ENCODE data around the gene DHRS7C. TPM values are rescaled to one million over a fixed set of nuclear protein-coding genes. Genes with fewer than 3 reads are reported as not detected.

Gene DHRS7C
- total and polyA plus RNA-seq, 2 of the 13 experiments (the other 11 are each of a cell fraction or from before 2014, with no cell fraction given): not detected

GRCh38 chr17:9784544-9784943, 6.8 kb downstream of the DHRS7C start:
- no TSS peak for BruUV-seq (replicated peaks)
- Histone ChIP-seq H3K4me3 (replicated peaks in 1 of 3; ENCODE audit: insufficient read depth in 1 of 3, low read depth in 2 of 3, low read length in 3 of 3) (no peak overlapping the region), H3K79me2 (ENCODE audit: insufficient read depth, low read length) (no peaks in the 10 kb centered on the region), H3K27ac (ENCODE audit: extremely low read length, insufficient read depth, low read length) (no peak overlapping the region), H4K20me1 (ENCODE audit: insufficient read depth, low read length) (no peaks in the 10 kb centered on the region), H3K27me3 (ENCODE audit: control insufficient read depth in 1 of 2, insufficient read depth in 2 of 2, low read length in 2 of 2) (peaks cover 2 to 48% of the 10 kb centered on the region in 2 experiments; a peak in 4 of 5 replicates), H3K9me3 (ENCODE audit: low read length) (no peaks in the 10 kb centered on the region), H2AFZ (ENCODE audit: low read length) (no peak overlapping the region), H3K36me3 (replicated peaks in 1 of 2; ENCODE audit: control insufficient read depth in 1 of 2, insufficient read depth in 2 of 2, low read length in 2 of 2) (no peaks in the 10 kb centered on the region), H3K4me1 (ENCODE audit: insufficient read depth, low read length) (no peaks in the 10 kb centered on the region), H3K4me2 (ENCODE audit: low read depth, low read length) (no peak overlapping the region), H3K9ac (ENCODE audit: insufficient read depth, low read depth, low read length) (no peak overlapping the region)
- in situ Hi-C loops (cut with HindIII; ENCODE audit: extremely low pct_ligation_motif_present, low pct_unique_long_range_greater_than_20kb): no loop called here
- ChIA-PET CTCF (ENCODE audit: low intra/inter-chr PET ratio, low total read pairs) (no interaction called here), POLR2A (no interaction called here)
- no peak for ATAC-seq
- intact Hi-C loops (cut with micrococcal nuclease; ENCODE audit: unreplicated experiment): no loop called here
- 89% methylated on average over 2 of the region's 2 CpGs for WGBS (ENCODE audit: low lambda C conversion rate)
- FAIRE-seq: no peak
- DNase-seq (ENCODE audit: low spot score): no peak
- TF ChIP-seq, protein P1, sequence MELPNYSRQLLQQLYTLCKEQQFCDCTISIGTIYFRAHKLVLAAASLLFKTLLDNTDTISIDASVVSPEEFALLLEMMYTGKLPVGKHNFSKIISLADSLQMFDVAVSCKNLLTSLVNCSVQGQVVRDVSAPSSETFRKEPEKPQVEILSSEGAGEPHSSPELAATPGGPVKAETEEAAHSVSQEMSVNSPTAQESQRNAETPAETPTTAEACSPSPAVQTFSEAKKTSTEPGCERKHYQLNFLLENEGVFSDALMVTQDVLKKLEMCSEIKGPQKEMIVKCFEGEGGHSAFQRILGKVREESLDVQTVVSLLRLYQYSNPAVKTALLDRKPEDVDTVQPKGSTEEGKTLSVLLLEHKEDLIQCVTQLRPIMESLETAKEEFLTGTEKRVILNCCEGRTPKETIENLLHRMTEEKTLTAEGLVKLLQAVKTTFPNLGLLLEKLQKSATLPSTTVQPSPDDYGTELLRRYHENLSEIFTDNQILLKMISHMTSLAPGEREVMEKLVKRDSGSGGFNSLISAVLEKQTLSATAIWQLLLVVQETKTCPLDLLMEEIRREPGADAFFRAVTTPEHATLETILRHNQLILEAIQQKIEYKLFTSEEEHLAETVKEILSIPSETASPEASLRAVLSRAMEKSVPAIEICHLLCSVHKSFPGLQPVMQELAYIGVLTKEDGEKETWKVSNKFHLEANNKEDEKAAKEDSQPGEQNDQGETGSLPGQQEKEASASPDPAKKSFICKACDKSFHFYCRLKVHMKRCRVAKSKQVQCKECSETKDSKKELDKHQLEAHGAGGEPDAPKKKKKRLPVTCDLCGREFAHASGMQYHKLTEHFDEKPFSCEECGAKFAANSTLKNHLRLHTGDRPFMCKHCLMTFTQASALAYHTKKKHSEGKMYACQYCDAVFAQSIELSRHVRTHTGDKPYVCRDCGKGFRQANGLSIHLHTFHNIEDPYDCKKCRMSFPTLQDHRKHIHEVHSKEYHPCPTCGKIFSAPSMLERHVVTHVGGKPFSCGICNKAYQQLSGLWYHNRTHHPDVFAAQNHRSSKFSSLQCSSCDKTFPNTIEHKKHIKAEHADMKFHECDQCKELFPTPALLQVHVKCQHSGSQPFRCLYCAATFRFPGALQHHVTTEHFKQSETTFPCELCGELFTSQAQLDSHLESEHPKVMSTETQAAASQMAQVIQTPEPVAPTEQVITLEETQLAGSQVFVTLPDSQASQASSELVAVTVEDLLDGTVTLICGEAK (IDR thresholded peaks at IDR 0.05): no peak
- TF ChIP-seq, protein P1 (CRISPR knock-in tag; IDR thresholded peaks at IDR 0.05): no peak
- no peak for TF ChIP-seq ZNF660 (CRISPR knock-in tag; IDR thresholded peaks at IDR 0.05; ENCODE audit: borderline replicate concordance, low read depth)
- no peak for TF ChIP-seq PCBP2 (optimal IDR thresholded peaks at IDR 0.05; ENCODE audit: low read depth, low read length, poor library complexity, severe bottlenecking)
- no peak for TF ChIP-seq NR0B2 (CRISPR knock-in tag; IDR thresholded peaks at IDR 0.05)
- TF ChIP-seq, protein P2, sequence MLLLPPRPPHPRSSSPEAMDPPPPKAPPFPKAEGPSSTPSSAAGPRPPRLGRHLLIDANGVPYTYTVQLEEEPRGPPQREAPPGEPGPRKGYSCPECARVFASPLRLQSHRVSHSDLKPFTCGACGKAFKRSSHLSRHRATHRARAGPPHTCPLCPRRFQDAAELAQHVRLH (CRISPR knock-in tag; IDR thresholded peaks at IDR 0.05; ENCODE audit: borderline replicate concordance, low read depth): no peak
- TF ChIP-seq GATAD2A (CRISPR knock-in tag; IDR thresholded peaks at IDR 0.05): no peak
- TF ChIP-seq ZNF430 (CRISPR knock-in tag; IDR thresholded peaks at IDR 0.05): no peak
- TF ChIP-seq IKZF1 (IDR thresholded peaks at IDR 0.05): no peak
- no peak for TF ChIP-seq ATF7-NPFF (CRISPR knock-in tag; IDR thresholded peaks at IDR 0.05; ENCODE audit: low read depth)
- TF ChIP-seq POLR2AphosphoS5 (IDR thresholded peaks at IDR 0.05; ENCODE audit: low read depth, low read length): no peak
- no peak for TF ChIP-seq PHB2 (IDR thresholded peaks at IDR 0.05; ENCODE audit: partially characterized antibody)
